Dedifferentiated amniotic fluid mesenchymal stem cell (primary cell): ENCODE results near the gene MARK3.
A peak's percentile ranks its signal among the peaks of the same experiment; 100 is the strongest.

Experiments used
- DNase-seq: peaks from one replicate; pipeline ENCODE4 v3.0.0-alpha.2; 2016; ENCODE audit errors: extremely low spot score

Gene MARK3

GRCh38 chr14:103396463-103396862 lies 11.2 kb downstream of the MARK3 start:
- no peak for DNase-seq

DNA sequence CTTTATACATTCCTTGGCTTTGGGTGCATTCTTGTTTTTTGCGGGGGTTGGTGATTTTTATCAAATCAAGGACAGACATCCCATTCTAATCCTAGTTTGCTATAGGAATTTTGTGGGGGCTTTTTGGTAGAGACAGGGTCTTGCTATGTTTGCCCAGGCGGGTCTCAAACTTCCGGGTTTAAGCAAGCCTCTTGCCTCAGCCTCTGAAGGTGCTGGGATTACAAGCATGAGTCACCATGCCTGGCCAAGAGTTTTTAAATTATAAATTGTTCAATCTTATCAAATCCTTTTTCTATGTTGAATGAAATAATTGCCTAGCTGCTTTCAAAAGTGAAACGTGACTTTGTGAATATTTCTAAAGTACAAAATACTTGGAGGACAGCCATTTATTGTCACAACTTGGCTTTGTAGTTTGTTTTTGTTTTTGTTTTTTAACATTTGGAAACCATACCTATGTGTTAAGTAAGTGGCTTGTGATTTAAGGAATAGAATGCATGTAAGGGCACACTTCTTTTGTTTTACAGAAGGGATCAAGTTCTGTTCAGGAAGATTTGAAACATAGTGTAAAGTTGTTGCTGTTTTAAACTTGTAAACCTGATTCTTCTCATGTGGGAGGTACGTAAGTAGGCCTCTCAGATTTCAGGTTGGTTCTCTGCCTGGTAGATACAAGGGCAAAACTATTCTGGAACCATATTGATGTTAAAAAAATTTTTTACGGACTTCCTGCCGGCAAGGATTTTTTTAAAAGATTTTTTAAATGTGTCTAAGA lies 13.4 kb downstream of the MARK3 start:
- DNase-seq = no peak

DNA sequence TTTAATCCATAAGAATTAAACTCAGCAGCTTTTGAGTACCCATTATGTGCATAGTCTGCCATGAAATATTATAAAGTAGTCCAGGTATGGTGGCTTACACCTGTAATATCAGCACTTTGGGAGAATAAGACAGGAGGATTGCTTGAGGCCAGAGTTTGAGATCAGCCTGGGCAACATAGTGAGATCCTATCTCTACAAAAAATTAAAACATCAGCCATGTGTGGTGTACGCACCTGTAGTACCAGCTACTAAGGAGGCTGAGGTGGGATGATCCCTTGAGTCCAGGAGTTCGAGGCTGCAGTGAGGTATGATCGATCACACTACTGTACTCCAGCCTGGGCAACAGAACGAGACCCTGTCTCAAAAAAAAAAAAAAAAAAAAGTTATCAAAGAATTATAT lies 15.3 kb downstream of the MARK3 start:
- no peak for DNase-seq

DNA sequence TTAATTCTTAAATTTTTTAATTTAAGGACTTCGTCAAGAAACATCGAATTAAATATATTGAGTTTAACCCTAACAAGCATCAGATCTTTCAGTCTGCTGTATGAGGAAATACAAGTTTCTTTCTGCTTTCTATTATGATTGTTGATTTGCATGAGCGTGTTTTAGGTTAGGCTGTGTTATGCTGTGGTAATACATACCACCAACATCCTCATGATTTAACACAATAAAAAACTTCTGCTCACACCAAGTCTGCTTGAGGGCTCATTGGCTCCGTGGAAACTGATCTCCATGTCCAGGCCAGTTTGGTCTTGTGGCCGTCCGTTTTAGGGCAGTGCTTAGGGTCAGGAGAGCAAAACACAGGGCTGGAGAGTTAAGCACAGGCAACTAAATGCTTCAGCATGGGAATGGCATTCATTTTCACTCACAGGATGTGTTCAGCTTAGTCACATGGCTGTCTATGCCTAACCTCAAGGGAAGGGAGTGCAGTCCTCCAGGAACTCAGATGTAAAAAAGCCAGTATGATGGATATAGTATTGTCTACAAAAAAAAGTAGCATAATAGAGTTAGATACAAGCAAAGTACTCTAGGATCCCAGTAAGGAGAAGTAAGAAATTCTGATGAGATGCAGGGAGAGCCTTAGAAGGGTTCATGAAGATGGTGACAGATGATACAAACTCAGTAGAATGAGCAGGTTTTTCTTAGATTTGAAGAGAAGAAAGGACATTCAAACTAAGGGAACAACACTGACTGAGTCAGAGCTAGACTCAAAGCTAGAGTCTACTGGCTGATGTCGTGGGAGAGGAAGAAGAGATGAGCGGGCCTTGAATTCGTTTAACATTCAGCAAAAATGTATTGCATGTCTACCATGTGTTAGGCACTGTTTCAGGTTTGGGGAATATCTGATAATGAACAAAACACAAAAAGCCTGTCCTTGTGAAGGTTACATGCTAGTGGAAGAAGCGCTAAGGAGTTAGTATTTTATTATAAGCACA lies 16.3 kb downstream of the MARK3 start:
- DNase-seq = peak; percentile 52

DNA sequence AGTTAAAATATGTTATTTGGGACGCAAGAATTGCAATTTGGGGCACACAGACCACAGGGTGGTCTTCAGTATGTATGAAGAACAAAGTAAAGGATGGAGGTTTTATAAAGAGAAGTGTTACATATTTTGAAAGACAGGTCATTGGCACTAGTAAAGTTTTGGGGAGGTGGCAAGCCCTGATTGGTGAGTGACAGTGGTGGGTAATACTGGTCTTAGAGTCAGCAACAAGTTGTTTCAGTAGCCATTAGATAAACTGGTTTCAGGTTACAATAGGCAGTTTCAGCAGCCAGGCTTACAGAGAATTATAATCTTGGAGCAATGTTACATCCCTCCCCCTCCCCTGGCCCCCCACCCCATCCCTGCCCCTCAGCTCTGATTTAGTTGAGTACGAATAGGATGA lies 17.5 kb downstream of the MARK3 start:
- DNase-seq = no peak

DNA sequence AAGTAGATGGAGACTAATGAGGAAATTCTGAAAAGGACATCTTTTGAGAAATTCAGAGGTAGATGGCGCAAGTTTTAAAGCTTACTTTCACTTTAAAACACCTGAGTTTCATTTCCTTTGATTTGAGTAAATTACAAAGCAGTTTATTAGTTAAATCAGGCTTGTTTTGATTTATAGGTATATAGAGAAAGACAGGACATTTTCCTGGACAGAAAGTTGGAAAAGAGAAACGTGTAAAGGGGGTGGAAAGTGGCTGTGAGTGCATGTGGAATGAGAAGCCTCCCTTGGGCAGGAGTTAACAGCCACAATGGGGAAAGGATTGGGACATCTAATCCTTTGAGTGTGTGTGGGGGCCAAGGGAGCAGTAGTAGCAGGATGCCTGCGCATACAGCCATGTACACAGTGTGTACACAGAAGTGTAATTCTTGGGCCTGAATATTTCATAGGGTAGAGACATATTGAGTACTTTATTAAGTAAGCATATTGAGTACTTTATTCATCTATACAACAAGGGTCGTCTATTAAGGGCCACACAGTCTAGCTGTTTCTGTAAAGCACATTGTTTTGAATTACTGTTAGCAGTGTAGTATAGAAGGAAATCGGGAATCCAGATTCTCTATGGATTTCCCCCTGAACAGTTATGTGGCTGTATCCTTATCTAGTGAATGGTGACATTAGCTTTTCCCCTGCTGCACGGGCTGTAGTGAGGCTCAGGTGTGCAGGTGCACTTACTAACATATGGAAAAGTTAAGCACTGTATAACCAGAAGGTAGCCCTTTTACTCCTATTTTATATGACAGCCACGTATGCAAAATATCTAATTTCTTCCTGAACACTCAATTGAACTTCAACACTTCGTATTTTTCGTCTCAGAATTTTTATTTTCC lies 19.1 kb downstream of the MARK3 start:
- DNase-seq = no peak

GRCh38 chr14:103404920-103405319 lies 19.7 kb downstream of the MARK3 start:
- no peak for DNase-seq

- DNase-seq = no peak
Measured at GRCh38 chr14:103408491-103409155, 23.4 kb downstream of the MARK3 start.

- no peak for DNase-seq
Measured at GRCh38 chr14:103416916-103417315, 31.7 kb downstream of the MARK3 start.

DNA sequence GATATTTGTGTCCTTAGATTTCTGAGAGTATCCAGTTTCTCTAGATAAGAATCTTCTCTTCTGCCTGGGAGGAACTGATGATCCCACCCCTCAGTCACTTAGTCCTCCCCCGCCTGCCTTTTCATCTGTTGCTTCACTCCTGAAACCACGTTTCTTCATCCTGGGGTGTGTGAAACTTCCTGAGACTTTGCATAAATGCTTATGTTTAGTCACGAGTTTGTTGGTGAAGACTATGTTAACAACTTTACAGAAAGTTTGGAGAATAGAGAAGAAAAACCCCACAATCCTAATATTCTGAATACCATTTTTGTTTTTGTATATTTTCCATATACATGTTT lies 33.2 kb downstream of the MARK3 start:
- no peak for DNase-seq

DNA sequence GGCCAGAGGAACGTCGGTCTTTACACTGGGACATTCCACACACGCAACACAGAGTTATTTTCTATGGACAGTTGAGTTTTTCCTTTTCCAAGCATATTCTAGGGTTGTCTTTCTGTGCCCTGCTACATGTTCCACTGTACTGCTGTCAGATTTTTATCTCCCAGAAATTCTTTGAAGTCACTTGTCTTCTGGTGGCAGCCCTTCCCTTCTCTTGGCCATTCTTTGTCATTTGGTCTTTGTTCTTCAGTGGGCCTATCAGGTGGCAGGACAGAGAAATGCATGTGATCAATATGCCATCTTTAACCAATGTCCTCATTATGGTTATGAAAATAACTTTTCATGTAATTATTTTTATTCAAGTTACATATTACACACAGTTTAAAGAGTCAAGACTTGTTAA lies 36.3 kb downstream of the MARK3 start:
- DNase-seq = no peak

DNA sequence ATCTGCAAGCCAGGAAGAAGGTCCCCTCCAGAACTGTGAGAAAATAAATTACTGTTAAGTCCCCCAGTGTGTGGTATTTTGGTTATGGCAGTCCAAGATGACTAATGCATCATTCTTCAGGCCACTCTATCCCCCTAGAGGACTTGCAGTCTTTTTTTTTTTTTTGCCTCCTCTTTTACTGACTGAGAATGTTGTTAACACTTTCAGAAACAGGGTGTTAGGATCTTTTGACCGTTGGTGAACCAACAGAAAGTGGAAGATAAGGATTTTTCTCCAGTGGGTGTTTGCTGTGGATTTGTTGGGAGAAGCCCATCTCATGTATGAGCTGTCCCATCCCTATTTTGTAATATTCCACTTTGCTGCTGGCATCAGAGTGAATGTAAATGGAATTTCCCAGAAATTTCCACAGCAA lies 37.8 kb downstream of the MARK3 start:
- no peak for DNase-seq

GRCh38 chr14:103427485-103428443 lies 42.5 kb downstream of the MARK3 start:
- no peak for DNase-seq

- no peak for DNase-seq
Measured at GRCh38 chr14:103428723-103429556, 43.7 kb downstream of the MARK3 start.

GRCh38 chr14:103430358-103430757 lies 45.1 kb downstream of the MARK3 start:
- DNase-seq = no peak

GRCh38 chr14:103432627-103433026 lies 47.4 kb downstream of the MARK3 start:
- DNase-seq = no peak

DNA sequence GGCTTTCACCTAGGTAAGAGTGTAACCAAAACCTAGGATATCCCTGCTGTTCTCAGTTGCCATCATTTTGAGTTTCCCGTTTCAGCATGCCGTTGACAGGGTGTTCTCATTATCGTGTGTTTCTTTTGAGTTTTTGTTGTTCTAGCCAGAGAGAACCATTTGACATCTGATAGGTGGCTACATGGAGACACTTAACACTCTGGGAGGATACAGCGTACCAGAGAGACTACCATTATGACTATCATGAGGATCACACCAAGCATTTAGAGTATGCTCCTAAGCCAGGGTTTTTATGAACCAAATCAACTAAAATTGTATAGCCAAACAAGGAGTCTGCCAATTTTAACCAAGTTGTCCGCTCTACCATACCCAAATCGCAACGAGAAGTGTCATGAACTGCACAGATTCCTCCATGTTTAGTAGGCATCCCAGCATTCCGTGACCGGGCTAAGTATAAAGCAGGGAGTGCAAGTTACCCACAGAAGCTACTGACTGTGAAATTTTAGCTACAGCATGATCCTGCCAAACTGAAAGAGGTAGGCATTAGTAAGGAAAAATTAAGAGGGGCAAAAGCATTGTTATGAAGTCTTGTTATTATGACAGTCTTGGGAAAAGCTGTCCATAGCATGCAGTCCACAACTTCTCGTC lies 48.8 kb downstream of the MARK3 start:
- no peak for DNase-seq

DNA sequence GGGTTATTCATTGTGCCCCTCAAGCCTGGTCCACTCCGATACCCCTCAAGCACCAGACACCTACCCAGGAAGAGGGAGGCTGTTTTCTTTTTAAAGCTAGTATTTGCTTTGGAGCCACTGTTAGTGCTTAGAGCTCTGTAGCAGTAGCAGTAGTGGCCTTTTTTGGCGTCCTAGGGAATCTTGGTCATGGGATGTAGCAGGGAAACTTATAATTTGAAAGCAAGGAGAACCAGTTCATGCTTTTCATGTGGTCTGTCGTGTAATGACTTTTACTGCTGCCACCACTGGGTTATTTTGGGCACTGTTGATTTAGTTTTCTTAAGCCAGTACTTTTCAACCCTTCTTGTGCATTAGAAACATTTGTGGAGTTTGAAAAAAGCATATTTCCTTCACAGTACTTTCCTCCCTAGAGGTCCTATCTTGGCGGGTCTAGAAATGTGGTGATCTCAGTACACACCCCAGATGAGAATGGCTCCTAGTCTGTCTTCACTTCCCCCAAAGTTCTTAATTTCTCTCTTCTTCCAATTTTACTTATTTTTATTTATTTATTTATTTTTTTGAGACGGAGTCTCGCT lies 49.7 kb downstream of the MARK3 start:
- no peak for DNase-seq
